NCI-H526 (cell line): ENCODE data around the gene CDKN2A.

Experiments
- DNase-seq, 2 experiments: peaks; one replicate each; lab custom pipeline; 2025; lab: John Stamatoyannopoulos, UW

CDKN2A gene

DNA sequence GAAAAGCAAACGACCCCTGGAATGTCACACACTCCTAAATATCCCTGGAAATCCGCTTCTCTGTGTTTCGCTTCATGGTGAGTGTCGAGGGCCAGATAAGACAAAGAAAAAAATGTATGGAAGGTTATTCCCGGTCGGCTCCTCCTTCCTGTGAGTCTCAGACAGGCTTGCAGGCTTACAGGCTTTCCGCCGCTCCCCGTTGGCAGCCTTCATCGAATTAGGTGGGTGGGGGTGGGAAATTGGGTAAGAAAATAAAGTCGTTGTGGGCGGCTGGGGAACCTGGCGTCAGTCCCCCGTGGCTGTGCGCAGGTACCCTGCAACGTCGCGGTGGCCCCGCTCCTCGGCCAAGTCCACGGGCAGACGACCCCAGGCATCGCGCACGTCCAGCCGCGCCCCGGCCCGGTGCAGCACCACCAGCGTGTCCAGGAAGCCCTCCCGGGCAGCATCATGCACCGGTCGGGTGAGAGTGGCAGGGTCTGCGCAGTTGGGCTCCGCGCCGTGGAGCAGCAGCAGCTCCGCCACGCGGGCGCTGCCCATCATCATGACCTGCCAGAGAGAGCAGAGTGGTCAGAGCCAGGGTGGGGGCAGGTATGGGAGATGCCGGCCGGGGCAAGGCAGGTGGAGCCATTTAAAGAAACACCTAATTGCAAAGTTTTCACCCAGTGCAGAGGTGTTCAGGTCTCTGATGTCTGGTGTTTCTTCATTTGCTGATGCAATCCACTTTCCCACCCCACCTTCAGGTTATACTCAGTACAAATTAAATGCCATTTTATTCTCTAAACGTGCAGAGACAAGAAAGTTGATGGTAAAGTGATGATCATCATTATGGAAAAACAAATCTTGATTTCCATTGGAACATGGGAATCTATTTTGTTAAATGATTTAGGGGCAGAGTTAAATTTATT lies 11.8 kb upstream of the CDKN2A start:
- DNase-seq, result no peak

DNA sequence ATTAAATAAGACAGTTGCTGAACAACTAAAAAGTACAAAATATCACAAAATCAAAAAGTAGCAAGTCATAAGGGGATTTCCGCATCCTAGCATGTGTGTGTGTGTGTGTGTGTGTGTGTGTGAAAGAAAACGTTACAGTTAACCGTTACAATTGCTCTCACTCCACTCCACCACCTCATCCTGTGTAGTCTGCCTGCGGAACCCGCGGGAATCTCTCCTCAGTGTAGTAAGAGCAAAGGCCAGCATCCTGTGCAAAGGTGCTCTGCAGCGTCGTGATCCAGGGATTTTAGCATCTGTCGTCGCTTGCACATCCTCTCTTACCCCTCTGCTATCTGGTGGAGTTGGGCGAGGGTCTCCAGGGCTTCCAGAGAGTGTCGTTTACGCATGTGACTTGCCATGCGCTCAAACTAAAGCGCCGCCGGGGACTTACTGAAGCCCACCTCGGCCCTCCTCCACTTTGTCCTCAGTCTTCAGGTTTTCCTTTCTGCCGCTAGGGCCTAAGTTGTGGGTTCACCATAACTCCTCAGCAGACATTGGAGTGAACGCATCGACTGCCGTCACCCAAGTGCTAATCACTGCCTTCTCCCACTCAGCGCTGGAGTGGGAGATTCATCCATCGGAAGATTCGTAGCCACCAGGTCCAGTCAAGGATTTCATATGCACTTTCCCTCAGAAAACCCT lies 11.0 kb upstream of the CDKN2A start:
- DNase-seq, result no peak

GRCh38 chr9:22002038-22002437 lies 7.8 kb upstream of the CDKN2A start:
- DNase-seq, result peak in 1 of 2 experiments; percentile 29

- no peak for DNase-seq
Observed at GRCh38 chr9:21998026-21998425, 3.8 kb upstream of the CDKN2A start.

- DNase-seq, result no peak
Observed at GRCh38 chr9:21997480-21997879, 3.3 kb upstream of the CDKN2A start.

DNA sequence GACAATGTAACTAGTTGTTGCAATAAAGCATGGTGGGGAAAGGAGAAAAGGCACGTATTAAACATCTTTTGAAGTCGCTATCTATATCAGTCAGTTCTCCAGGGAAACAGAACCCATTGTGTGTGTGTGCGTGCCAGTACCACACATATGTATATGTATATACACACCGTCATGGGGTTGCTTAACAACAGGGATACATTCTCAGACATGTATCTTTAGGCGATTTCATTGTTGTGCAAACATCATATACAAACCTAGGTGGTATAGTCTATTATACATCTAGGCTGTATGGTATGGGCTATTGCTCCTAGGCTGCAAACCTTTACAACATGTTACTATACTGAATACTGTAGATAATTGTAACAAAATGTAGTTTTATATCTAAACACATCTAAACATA lies 2.7 kb upstream of the CDKN2A start:
- peak in 1 of 2 experiments; percentile 59 for DNase-seq

DNA sequence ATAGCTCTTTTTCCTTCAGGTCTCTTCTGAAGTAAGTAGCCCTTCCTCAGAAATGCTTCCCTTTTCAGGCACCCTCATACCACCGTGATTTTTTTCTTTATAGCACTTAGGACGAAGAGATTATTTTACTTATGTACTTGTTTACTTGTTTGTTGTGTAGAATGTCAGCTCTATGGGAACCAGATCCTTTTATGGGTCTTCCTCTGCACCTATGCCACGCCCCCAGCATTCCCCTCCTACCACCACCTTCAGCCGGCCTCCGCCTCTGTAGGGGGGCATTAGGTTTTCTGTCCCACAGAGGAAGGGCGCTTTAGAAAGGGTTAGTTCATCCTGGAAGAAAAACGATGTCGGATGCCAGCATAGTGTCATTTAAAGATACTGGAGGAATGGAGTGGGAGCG lies 2.2 kb upstream of the CDKN2A start:
- peak; percentile 60 to 75 for DNase-seq

DNA sequence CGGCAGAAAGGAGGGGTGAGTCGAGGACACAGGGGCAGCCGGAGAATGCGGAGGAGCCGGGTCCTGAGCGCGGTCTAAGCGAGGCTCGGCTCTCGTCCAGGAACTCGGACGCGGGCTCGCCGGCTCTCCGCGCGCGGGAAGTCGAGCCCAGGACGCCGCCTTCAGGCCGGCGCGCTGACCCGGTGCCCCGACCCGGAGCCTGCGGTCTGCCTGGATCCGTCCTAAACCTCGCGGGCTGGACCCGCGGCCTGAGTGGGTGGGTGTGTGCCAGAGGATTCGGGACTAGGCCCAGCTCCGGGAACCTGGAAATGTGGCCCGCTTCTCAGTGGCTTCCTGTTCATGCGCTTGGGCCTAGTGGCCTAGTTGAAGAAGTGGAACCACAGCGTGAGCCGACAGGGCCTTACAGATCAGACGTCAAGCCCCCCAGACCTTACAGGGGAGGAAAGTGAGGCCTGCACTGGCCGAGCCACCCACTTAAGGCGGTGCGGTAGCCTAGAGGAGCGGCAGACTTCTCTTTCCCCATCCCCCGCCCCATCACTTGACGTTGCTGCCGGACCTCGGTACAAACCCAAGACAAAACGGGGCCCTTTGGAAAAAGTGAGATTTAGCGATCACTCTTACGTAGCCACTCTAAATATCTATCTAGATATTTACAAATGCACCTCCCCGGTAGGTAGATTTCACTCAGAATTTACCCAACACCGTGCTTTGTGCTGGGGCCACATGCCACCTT lies 1.6 kb upstream of the CDKN2A start:
- DNase-seq, result peak; percentile 39 to 87

DNA sequence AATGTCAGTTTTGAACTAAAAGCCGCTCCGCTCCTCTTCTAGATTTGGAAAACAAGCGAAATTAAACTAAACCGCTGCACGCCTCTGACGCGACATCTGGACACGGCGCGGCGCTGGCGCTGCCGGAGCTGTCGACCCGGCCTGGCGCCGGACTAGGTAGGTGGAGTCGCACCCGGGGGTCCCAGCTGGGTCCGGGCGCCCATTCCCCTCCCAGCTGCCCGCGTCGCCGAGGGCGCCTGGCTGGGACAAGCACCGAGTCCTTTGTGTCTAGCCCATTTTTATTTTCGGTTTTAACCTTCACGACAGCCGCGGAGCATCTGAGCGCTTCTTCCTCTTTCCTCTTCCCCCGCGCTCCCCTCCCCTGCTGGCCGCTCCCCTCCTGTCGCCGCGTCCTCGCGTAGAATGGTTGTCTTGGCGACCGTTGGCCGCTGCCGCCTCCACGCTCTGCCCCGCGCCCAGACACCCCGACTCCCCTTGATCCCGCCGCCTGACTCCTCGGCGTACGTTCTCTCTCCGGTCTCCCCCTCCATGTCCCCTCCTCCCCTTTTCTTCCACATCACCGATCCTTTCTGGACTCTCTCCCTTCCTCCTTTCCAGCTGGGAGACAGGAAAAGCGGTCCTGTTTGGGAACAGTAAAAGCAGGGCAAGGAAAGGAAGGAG lies 944 bp upstream of the CDKN2A start:
- peak; percentile 78 to 93 for DNase-seq

DNA sequence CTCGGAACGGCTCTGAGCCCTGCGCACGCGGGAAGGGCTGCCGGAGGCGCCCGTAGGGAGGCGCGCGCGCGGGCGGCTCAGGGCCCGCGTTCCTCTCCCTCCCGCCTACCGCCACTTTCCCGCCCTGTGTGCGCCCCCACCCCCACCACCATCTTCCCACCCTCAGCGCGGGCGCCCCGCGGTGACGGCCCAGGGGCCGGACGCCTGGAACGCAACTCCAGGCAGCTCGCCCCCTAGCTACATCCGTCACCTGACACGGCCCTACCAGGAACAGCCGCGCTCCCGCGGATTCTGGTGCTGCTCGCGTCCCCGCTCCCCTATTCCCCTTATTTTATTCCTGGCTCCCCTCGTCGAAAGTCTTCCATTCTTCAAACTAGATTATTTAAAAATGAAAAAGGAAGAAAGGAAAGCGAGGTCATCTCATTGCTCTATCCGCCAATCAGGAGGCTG lies 389 bp upstream of the CDKN2A start, which contains the start of gene CDKN2B-AS1:
Gene CDKN2B-AS1, plus strand, starts transcription at position 236 of the 450 bp plus-strand sequence.
- DNase-seq, result peak; percentile 89 to 99

GRCh38 chr9:21993007-21993406 lies 1.2 kb downstream of the CDKN2A start:
- DNase-seq, result peak in 1 of 2 experiments; percentile 53

GRCh38 chr9:21991072-21991959 lies 2.9 kb downstream of the CDKN2A start:
- DNase-seq, result peak in 1 of 2 experiments; percentile 46

DNA sequence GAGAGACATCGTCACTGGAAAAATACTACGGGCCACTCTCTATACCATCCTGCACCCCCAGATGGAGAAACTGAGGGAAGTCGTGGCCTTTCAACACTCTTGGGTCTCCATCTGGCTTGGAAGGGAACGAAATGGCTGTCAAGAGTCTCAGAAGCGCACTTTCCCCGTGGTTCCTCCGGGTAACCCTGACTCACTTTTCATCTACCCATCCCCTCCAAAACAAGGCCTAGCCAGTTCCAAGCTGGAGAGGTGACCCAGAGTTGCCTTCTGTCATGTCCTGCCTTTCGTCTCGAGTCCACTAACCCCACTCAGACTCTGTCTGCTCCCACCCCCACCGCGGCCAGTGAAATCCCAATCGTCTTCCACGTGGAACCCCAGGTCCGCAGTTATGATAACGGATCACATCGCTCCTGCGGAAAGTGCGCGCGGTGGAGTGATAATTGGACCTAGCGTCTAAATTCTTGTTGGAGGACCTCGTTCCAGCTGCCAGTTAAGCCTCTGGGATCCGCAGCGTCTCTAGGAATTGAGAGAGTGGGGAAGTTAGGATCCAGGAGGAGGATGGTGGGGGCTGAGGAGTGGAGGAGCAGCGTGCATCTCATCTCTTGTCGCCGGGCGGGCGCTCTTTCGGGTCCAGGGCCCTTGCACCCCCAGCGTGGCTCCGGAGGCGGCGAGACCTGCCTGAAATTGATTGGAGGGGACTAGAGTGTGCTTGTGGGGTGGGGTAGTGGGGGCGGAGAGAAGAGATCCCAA lies 4.6 kb downstream of the CDKN2A start:
- no peak for DNase-seq

GRCh38 chr9:21988056-21988990 lies 5.9 kb downstream of the CDKN2A start:
- DNase-seq, result no peak

DNA sequence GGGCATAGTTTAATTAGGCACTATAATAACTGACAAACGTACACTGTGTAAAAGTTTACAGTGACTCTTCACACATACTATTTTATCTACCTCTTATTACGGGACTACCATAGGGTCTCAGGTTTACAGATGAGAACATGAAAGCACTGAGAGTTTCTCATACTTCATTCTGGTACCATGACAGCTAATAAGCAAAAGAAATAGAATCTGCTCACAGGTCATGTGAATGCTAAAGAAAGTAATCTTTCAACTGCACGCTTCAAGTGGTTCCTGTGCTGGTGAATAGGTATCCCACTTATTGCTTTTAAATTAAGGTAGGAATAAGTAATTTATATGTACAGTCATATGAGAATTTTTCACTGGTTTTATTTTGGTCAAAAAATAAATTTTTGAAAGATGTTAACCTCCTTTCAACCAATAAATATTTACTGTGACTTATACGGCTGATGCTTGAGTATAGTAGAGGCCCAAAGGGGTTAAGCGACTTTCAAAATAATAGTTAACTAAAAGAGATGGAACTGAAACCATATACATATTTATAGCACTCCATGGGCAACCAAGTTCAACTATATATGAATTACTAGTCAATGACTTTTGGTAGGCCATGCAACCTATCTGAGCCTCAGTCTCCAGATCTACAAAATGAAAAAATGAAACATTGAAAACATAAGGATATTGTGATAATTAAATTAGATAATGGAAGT lies 8.1 kb downstream of the CDKN2A start:
- no peak for DNase-seq

DNA sequence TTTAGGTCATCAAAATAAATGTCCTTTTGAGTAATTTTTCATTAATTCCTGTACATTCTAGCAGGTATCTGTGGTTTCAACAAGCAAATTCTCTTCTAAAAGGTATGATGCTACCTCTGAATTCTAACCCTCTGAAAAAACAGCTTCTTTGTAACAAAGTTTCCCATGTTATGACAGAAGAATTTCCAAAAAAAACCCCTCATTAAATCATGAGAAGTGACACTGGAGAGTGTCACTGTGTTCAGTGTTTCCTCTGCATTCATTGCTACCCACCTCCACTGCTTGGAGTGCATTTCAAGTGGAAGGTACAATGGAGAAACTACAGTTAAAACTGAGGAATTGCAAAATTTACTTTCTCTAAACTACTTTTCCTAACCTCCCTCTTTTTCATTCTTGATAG lies 10.1 kb downstream of the CDKN2A start:
- no peak for DNase-seq

DNA sequence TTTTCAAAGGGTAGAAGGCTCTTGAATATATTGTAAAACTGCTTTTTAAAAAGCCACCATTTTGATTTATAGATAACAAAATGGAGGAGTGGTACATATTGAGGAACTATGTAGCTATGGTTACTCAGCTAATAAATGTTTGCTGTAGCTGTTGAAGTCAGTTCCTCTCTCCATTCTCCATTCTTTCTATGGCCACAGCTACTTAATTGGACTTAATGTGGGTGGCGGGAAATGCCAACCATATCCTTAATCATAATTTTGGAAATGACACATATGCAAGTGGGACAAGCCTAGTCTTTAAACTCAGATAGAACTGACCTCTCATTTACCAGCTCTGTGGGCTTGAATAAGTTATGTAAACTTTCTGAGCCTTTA lies 10.6 kb downstream of the CDKN2A start:
- no peak for DNase-seq

GRCh38 chr9:21982861-21983560 lies 11.2 kb downstream of the CDKN2A start:
- no peak for DNase-seq
